Measurements from ENCODE around the gene MLEC. TPM values are rescaled to one million over a fixed set of nuclear protein-coding genes. Genes with fewer than 3 reads are reported as not detected.

MLEC gene
- 168 and 172 TPM in 2 replicates for total RNA-seq (ENCODE audit: low replicate concordance)
- long read RNA-seq, partial matches to known transcripts: 0 of 72 reads
- long read RNA-seq, other reads (novel, unspliced or antisense): 71 of 72 reads

- H3K36me3 Mint-ChIP-seq: no peaks in the 10 kb centered on the region
- peak within 1 kb of the TSS; percentile 97 for H3K4me3 Mint-ChIP-seq
- peak within 1 kb of the TSS; percentile 95 for H3K27ac Mint-ChIP-seq
- no peaks in the 10 kb centered on the region for H3K27me3 Mint-ChIP-seq
- H3K9me3 Mint-ChIP-seq: no peaks in the 10 kb centered on the region
- peaks cover 37% of the 10 kb centered on the region for H3K4me1 Mint-ChIP-seq (ENCODE audit: unreplicated experiment)
- TF ChIP-seq CTCF (conservative IDR thresholded peaks at IDR 0.05): no peak
- DNase-seq (ENCODE audit: extremely low spot score, unreplicated experiment): peak; percentile 99
These were observed at the start of gene MLEC for GRCh38 chr12:120686690-120687577. MLEC (plus strand) TSS chr12:120687149; CDS start chr12:120687297, 148 bp downstream.

GRCh38 chr12:120639771-120640721 is 46.9 kb upstream of the MLEC start, which contains the start of gene CABP1:
CABP1 (plus strand) TSS chr12:120640626; CDS start chr12:120640686, 60 bp downstream.
- H3K36me3 Mint-ChIP-seq: no peaks in the 10 kb centered on the region
- H3K27me3 Mint-ChIP-seq: peaks cover 72% of the 10 kb centered on the region
- peak within 1 kb of the TSS; percentile 17 for H3K27ac Mint-ChIP-seq
- H3K4me3 Mint-ChIP-seq: peak within 1 kb of the TSS; percentile 82
- no peak for DNase-seq (ENCODE audit: extremely low spot score, unreplicated experiment)
- peaks cover 8% of the 10 kb centered on the region for H3K4me1 Mint-ChIP-seq (ENCODE audit: unreplicated experiment)
- no peaks in the 10 kb centered on the region for H3K9me3 Mint-ChIP-seq
- peak; percentile 72 for TF ChIP-seq CTCF (conservative IDR thresholded peaks at IDR 0.05)

GRCh38 chr12:120640861-120641833 is 45.8 kb upstream of the MLEC start:
- TF ChIP-seq CTCF (conservative IDR thresholded peaks at IDR 0.05): no peak
- DNase-seq (ENCODE audit: extremely low spot score, unreplicated experiment): peak; percentile 79
- H3K9me3 Mint-ChIP-seq: no peaks in the 10 kb centered on the region
- no peak overlapping the region for H3K27ac Mint-ChIP-seq
- peaks cover 8% of the 10 kb centered on the region for H3K4me1 Mint-ChIP-seq (ENCODE audit: unreplicated experiment)
- peaks cover 79% of the 10 kb centered on the region for H3K27me3 Mint-ChIP-seq
- peak overlapping the region; percentile 82 for H3K4me3 Mint-ChIP-seq
- H3K36me3 Mint-ChIP-seq: no peaks in the 10 kb centered on the region

GRCh38 chr12:120642121-120642520 is 44.8 kb upstream of the MLEC start:
- peak overlapping the region; percentile 59 for H3K4me3 Mint-ChIP-seq
- H3K36me3 Mint-ChIP-seq: no peaks in the 10 kb centered on the region
- H3K9me3 Mint-ChIP-seq: no peaks in the 10 kb centered on the region
- peaks cover 81% of the 10 kb centered on the region for H3K27me3 Mint-ChIP-seq
- no peak for TF ChIP-seq CTCF (conservative IDR thresholded peaks at IDR 0.05)
- no peak overlapping the region for H3K27ac Mint-ChIP-seq
- DNase-seq (ENCODE audit: extremely low spot score, unreplicated experiment): no peak
- peaks cover 13% of the 10 kb centered on the region for H3K4me1 Mint-ChIP-seq (ENCODE audit: unreplicated experiment)
